Fibroblast of lung (primary cell): ENCODE data around the gene NDUFS7.

Source experiments
- CTCF ChIP-seq, 2 donors: IDR thresholded peaks in 1 of 2; conservative IDR thresholded peaks in 1 of 2; 1 replicate in 1 of 2; 2 replicates in 1 of 2; pipeline ENCODE4 v1.5.1; 2011 to 2012; ENCODE audit warnings: low read length in 2 of 2, control low read depth in 1 of 2, inconsistent platforms in 1 of 2, low read depth in 1 of 2, mild to moderate bottlenecking in 1 of 2
- EZH2 ChIP-seq: IDR thresholded peaks from 2 replicates; pipeline ENCODE4 v1.5.1; 2012; ENCODE audit warnings: low read length, control low read depth, mild to moderate bottlenecking; ENCODE audit errors: missing control alignments

GRCh38 chr19:1384085-1384462, 367 bp downstream of the NDUFS7 start:
- TF ChIP-seq CTCF (conservative IDR thresholded peaks at IDR 0.05 in 1 of 2, IDR thresholded peaks at IDR 0.05 in 1 of 2; ENCODE audit: low read depth in 1 of 2, low read length in 2 of 2) (no peak), EZH2 (no peak)
